Left ventricle myocardium inferior (tissue), 1 donor: ENCODE data around the gene FLACC1. TPM values are rescaled to one million over a fixed set of nuclear protein-coding genes. Genes with fewer than 3 reads are reported as not detected.

ENCODE experiments used
- DNase-seq: peaks from one replicate; pipeline ENCODE4 v3.0.0-alpha.2; 2020
- H3K27ac ChIP-seq: fragments of 200-600 bp; replicated peaks from 2 replicates; pipeline ENCODE4 v1.8.0; 2021
- H3K27me3 ChIP-seq: fragments of 200-600 bp; 2 replicates; pipeline ENCODE4 v1.8.0; 2021; ENCODE audit warnings: low read depth
- H3K36me3 ChIP-seq: fragments of 200-600 bp; 2 replicates; pipeline ENCODE4 v1.8.0; 2021
- H3K4me1 ChIP-seq: fragments of 200-600 bp; 2 replicates; pipeline ENCODE4 v1.8.0; 2021
- H3K4me3 ChIP-seq: fragments of 200-600 bp; 2 replicates; pipeline ENCODE4 v1.8.0; 2021; ENCODE audit warnings: mild to moderate bottlenecking, moderate library complexity
- H3K9me3 ChIP-seq: fragments of 200-600 bp; replicated peaks from 2 replicates; pipeline ENCODE4 v1.8.0; 2021
- CTCF ChIP-seq: fragments of 200-600 bp; IDR thresholded peaks from 2 replicates; pipeline ENCODE4 v1.8.0; 2021; ENCODE audit warnings: antibody characterized with exemption, mild to moderate bottlenecking, borderline replicate concordance
- intact Hi-C: fragments of 100-400 bp; cut with micrococcal nuclease; formaldehyde crosslinking; loops from one replicate; pipeline ENCODE4 v1.11.0; 2022
- total RNA-seq: library from RNA; stranded (reverse); fragmentation: NEBNext Ultra II Directional; extraction: Animal tissue kit (Norgen Biotek cat#: 25700); gene quantifications from one replicate; pipeline ENCODE4 v1.2.1, GENCODE V29; 2021
- donor health status: DM: no; HTN: yes; CAD: no; lungs with severe emphysema.

The FLACC1 gene
- total RNA-seq, 1 donor from 2014 or later, result 11.8 TPM

DNA sequence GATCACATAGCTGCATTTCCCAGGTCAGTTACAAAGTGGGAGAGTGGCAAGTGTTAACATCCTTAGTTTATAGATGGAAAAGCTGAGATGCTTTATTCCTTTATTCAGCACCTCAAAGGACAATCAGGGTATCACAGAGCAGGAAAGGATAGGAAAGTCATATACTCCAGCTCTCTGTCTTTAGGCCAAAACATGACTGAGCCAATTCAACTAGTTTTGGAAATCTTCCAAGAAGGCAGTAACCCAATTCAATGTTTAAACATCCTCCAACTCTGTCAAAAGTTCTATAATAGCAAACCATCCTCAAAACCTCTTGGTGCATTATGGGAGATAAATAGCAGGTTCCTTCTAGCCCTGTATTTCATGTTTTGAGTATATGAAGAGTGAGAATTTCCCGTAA, 71.6 kb downstream of the FLACC1 start:
- H3K36me3 ChIP-seq, result peaks cover 47% of the 10 kb centered on the region
- no peaks in the 10 kb centered on the region for H3K27me3 ChIP-seq
- no peak overlapping the region for H3K27ac ChIP-seq
- no peak for TF ChIP-seq CTCF
- no peaks in the 10 kb centered on the region for H3K9me3 ChIP-seq
- no peak overlapping the region for H3K4me3 ChIP-seq
- no peak for DNase-seq
- no peaks in the 10 kb centered on the region for H3K4me1 ChIP-seq
- intact Hi-C loops, result no loop called here

DNA sequence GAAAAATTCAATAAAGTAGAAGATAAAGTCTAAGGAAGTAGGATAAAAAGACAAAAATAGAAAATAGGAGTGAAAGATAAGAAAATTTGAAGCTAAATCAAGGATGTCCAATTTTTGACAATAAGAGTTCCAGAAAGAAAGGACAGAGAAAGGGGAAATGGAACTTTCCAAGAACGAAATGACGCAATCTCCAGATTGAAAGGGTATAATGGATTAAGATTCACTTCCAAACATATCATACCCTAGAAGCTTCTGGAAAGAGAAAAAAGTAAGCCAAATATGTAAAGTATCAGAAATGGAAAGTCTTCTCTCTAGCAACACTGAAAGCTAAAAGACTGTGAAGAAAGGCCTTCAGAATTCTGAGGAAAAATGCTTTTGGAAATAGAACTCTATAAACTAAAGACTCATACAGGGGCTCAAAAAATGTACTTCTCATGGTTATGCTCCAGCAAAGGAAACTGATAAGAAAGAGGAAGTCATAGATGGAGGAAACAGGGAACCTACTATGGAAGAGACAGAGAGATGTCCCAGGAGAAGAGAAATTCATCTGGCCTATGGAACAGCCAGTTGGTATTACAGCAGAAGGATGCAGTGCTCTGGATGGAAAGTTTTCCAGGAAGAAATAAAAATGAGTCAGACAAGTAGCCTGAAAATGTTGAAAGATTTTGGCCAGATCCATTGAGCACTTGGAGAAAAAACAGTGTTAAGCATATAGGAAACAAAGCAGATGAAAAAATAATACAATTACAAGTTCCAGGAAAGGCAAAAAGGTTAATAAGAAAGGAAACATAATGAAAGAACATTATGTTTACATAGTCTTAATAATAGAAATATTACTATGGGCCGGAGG, 76.7 kb downstream of the FLACC1 start:
- Histone ChIP-seq H3K4me3 (no peak overlapping the region), H3K36me3 (peaks cover 23% of the 10 kb centered on the region), H3K4me1 (no peaks in the 10 kb centered on the region), H3K9me3 (no peaks in the 10 kb centered on the region), H3K27ac (no peak overlapping the region), H3K27me3 (no peaks in the 10 kb centered on the region)
- DNase-seq, result no peak
- no peak for TF ChIP-seq CTCF
- intact Hi-C loops, result no loop called here

GRCh38 chr2:201279079-201279478, 78.1 kb downstream of the FLACC1 start:
- intact Hi-C loops, result no loop called here
- Histone ChIP-seq H3K4me3 (no peak overlapping the region), H3K27ac (no peak overlapping the region), H3K27me3 (no peaks in the 10 kb centered on the region), H3K36me3 (peaks cover 33% of the 10 kb centered on the region), H3K9me3 (no peaks in the 10 kb centered on the region), H3K4me1 (no peaks in the 10 kb centered on the region)
- no peak for TF ChIP-seq CTCF
- no peak for DNase-seq

- Histone ChIP-seq H3K36me3 (peaks cover 52% of the 10 kb centered on the region), H3K27ac (no peak overlapping the region), H3K9me3 (no peaks in the 10 kb centered on the region), H3K27me3 (no peaks in the 10 kb centered on the region), H3K4me3 (no peak overlapping the region), H3K4me1 (no peaks in the 10 kb centered on the region)
- no peak for TF ChIP-seq CTCF
- intact Hi-C loops, result no loop called here
- DNase-seq, result no peak
Observed at GRCh38 chr2:201276511-201276910, 80.6 kb downstream of the FLACC1 start.

DNA sequence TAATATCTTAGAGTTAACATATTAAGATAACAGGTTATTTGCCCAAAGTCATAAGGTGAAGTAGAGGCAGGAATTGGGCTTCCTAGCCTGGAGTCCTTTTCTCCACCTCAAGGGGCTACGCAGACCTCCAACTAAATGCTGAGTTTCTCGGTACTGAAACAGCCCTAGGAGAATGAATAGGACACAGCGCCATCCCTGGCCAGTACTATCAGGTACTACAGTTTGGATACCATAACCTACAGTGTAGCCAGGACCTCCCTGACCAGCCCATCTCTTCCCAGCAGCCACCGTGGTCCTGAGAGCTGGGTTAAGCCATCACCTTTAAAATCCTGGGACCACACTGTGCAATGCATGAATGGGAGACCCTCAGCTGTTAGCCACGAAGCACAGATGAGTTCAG, 81.2 kb downstream of the FLACC1 start:
- no peak for TF ChIP-seq CTCF
- intact Hi-C loops, result no loop called here
- DNase-seq, result no peak
- Histone ChIP-seq H3K36me3 (peaks cover 52% of the 10 kb centered on the region), H3K9me3 (no peaks in the 10 kb centered on the region), H3K4me1 (no peaks in the 10 kb centered on the region), H3K27ac (no peak overlapping the region), H3K27me3 (no peaks in the 10 kb centered on the region), H3K4me3 (no peak overlapping the region)
